Trophoblast cell (in vitro differentiated cells and primary cell): ENCODE results near the gene SNAP91.

ENCODE experiments used
- DNase-seq, 2 donors: peaks; one replicate each; pipeline ENCODE4 v3.0.0-alpha.2; 2016
- H2AFZ ChIP-seq: 2 replicates; pipeline ENCODE4 v1.6.1; 2013; ENCODE audit warnings: low read length, moderate library complexity, mild to moderate bottlenecking; ENCODE audit not compliant: insufficient read depth, poor library complexity
- H2AK5ac ChIP-seq: 2 replicates; pipeline ENCODE4 v1.6.1; 2013; ENCODE audit warnings: mild to moderate bottlenecking, low read length
- H2BK120ac ChIP-seq: 2 replicates; pipeline ENCODE4 v1.6.1; 2013; ENCODE audit warnings: low read length, mild to moderate bottlenecking, moderate library complexity; ENCODE audit not compliant: insufficient read depth, poor library complexity
- H2BK12ac ChIP-seq: 2 replicates; pipeline ENCODE4 v1.6.1; 2013; ENCODE audit warnings: mild to moderate bottlenecking, low read length, moderate library complexity
- H2BK5ac ChIP-seq: 2 replicates; pipeline ENCODE4 v1.6.1; 2013; ENCODE audit warnings: low read length, low read depth, moderate library complexity, mild to moderate bottlenecking; ENCODE audit not compliant: poor library complexity
- H3K14ac ChIP-seq: 2 replicates; pipeline ENCODE4 v1.6.1; 2013; ENCODE audit warnings: mild to moderate bottlenecking, low read length
- H3K18ac ChIP-seq: 2 replicates; pipeline ENCODE4 v1.6.1; 2013; ENCODE audit warnings: mild to moderate bottlenecking, low read length
- H3K23ac ChIP-seq: 2 replicates; pipeline ENCODE4 v1.6.1; 2013; ENCODE audit warnings: low read length
- H3K27ac ChIP-seq: 2 replicates; pipeline ENCODE4 v1.5.1; 2013; ENCODE audit warnings: low read depth, mild to moderate bottlenecking, inconsistent platforms, low read length, moderate library complexity
- H3K27me3 ChIP-seq: 2 replicates; pipeline ENCODE4 v1.6.1; 2013; ENCODE audit warnings: inconsistent platforms, mild to moderate bottlenecking, low read length, moderate library complexity; ENCODE audit not compliant: insufficient read depth
- H3K36me3 ChIP-seq, 2 experiments: 1 replicate in 1 of 2; 2 replicates in 1 of 2; pipeline ENCODE4 v1.6.1; 2013; ENCODE audit warnings: low read length in 2 of 2, mild to moderate bottlenecking in 2 of 2, moderate library complexity in 1 of 2; ENCODE audit not compliant: insufficient read depth in 2 of 2, control insufficient read depth in 1 of 2
- H3K4ac ChIP-seq: 2 replicates; pipeline ENCODE4 v1.6.1; 2013; ENCODE audit warnings: low read depth, mild to moderate bottlenecking, low read length, moderate library complexity
- H3K4me1 ChIP-seq, 2 experiments: 1 replicate in 1 of 2; 2 replicates in 1 of 2; pipeline ENCODE4 v1.6.1; 2013; ENCODE audit warnings: low read length in 2 of 2, mild to moderate bottlenecking in 2 of 2, moderate library complexity in 1 of 2; ENCODE audit not compliant: insufficient read depth in 2 of 2, control insufficient read depth in 1 of 2
- H3K4me2 ChIP-seq: 2 replicates; pipeline ENCODE4 v1.6.1; 2013; ENCODE audit warnings: inconsistent platforms, mild to moderate bottlenecking, low read length, moderate library complexity
- H3K4me3 ChIP-seq: 2 replicates; pipeline ENCODE4 v1.5.1; 2013; ENCODE audit warnings: mild to moderate bottlenecking, low read depth, low read length, inconsistent platforms
- H3K79me1 ChIP-seq: one replicate; pipeline ENCODE4 v1.6.1; 2013; ENCODE audit warnings: low read length
- H3K79me2 ChIP-seq: 2 replicates; pipeline ENCODE4 v1.6.1; 2013; ENCODE audit warnings: low read length, mild to moderate bottlenecking; ENCODE audit not compliant: control insufficient read depth, insufficient read depth, poor library complexity
- H3K9ac ChIP-seq: 2 replicates; pipeline ENCODE4 v1.6.1; 2013; ENCODE audit warnings: mild to moderate bottlenecking, low read length
- H3K9me3 ChIP-seq: 2 replicates; pipeline ENCODE4 v1.6.1; 2013; ENCODE audit warnings: low read depth, mild to moderate bottlenecking, control low read depth, inconsistent platforms, low read length; ENCODE audit not compliant: insufficient read depth
- H4K12ac ChIP-seq: 2 replicates; pipeline ENCODE4 v1.6.1; 2013; ENCODE audit warnings: low read depth, mild to moderate bottlenecking, low read length, moderate library complexity
- H4K8ac ChIP-seq: 2 replicates; pipeline ENCODE4 v1.6.1; 2013; ENCODE audit warnings: low read depth, mild to moderate bottlenecking, low read length, moderate library complexity
- H4K91ac ChIP-seq: one replicate; pipeline ENCODE4 v1.6.1; 2013; ENCODE audit warnings: low read depth, mild to moderate bottlenecking, low read length, moderate library complexity
- WGBS: extraction: QIAGEN DNeasy Blood & Tissue Kit; methylation state at CpG from one replicate; pipeline ENCODE4 v1.1.7; 2013; ENCODE audit warnings: missing lambda C conversion rate; ENCODE audit not compliant: insufficient read length, insufficient coverage; ENCODE audit errors: extremely low coverage; 5-methylcytosine and 5-hydroxymethylcytosine counted together

SNAP91 gene

GRCh38 chr6:83536034-83536646, 172.8 kb downstream of the SNAP91 start:
- H3K23ac ChIP-seq: no peak overlapping the region
- no peak overlapping the region for H2AK5ac ChIP-seq
- H3K27ac ChIP-seq: no peak overlapping the region
- no CpG with 5 or more reads among the region's 5 CpGs for WGBS
- no peak overlapping the region for H3K18ac ChIP-seq
- no peak overlapping the region for H2BK12ac ChIP-seq
- H3K9ac ChIP-seq: no peak overlapping the region
- H2BK120ac ChIP-seq: no peak overlapping the region
- no peak overlapping the region for H3K4me3 ChIP-seq
- no peaks in the 10 kb centered on the region for H3K79me1 ChIP-seq
- H2AFZ ChIP-seq: no peak overlapping the region
- no peaks in the 10 kb centered on the region for H3K79me2 ChIP-seq
- no peak overlapping the region for H4K12ac ChIP-seq
- H3K4me1 ChIP-seq: no peaks in the 10 kb centered on the region
- peak; percentile 59 to 87 for DNase-seq
- H3K9me3 ChIP-seq: no peaks in the 10 kb centered on the region
- no peak overlapping the region for H4K91ac ChIP-seq
- H2BK5ac ChIP-seq: no peak overlapping the region
- H4K8ac ChIP-seq: no peak overlapping the region
- H3K27me3 ChIP-seq: no peaks in the 10 kb centered on the region
- no peak overlapping the region for H3K14ac ChIP-seq
- no peaks in the 10 kb centered on the region for H3K36me3 ChIP-seq
- no peak overlapping the region for H3K4ac ChIP-seq
- H3K4me2 ChIP-seq: no peak overlapping the region

- H3K27ac ChIP-seq: no peak overlapping the region
- H3K9me3 ChIP-seq: no peaks in the 10 kb centered on the region
- no peaks in the 10 kb centered on the region for H3K36me3 ChIP-seq
- no peak overlapping the region for H3K18ac ChIP-seq
- H2BK12ac ChIP-seq: no peak overlapping the region
- H3K9ac ChIP-seq: no peak overlapping the region
- no peak overlapping the region for H4K91ac ChIP-seq
- H3K23ac ChIP-seq: no peak overlapping the region
- no peaks in the 10 kb centered on the region for H3K79me1 ChIP-seq
- no peaks in the 10 kb centered on the region for H3K4me1 ChIP-seq
- H2BK5ac ChIP-seq: no peak overlapping the region
- H3K79me2 ChIP-seq: no peaks in the 10 kb centered on the region
- H2AFZ ChIP-seq: no peak overlapping the region
- no peak for DNase-seq
- no peak overlapping the region for H2BK120ac ChIP-seq
- no peak overlapping the region for H3K14ac ChIP-seq
- no peaks in the 10 kb centered on the region for H3K27me3 ChIP-seq
- no peak overlapping the region for H3K4me2 ChIP-seq
- H2AK5ac ChIP-seq: no peak overlapping the region
- no peak overlapping the region for H3K4ac ChIP-seq
- H4K8ac ChIP-seq: no peak overlapping the region
- H4K12ac ChIP-seq: no peak overlapping the region
- no CpG with 5 or more reads among the region's 4 CpGs for WGBS
- H3K4me3 ChIP-seq: no peak overlapping the region
These were observed 190.0 kb downstream of the SNAP91 start for GRCh38 chr6:83518816-83519480.

- Histone ChIP-seq H3K27ac (no peak overlapping the region), H2AFZ (no peak overlapping the region), H3K36me3 (no peaks in the 10 kb centered on the region), H2BK5ac (no peak overlapping the region), H3K18ac (no peak overlapping the region), H3K27me3 (no peaks in the 10 kb centered on the region), H3K9ac (no peak overlapping the region), H3K79me1 (no peaks in the 10 kb centered on the region), H4K91ac (no peak overlapping the region), H3K9me3 (no peaks in the 10 kb centered on the region), H3K4me1 (no peaks in the 10 kb centered on the region), H3K23ac (peak overlapping the region; percentile 44), H3K4ac (no peak overlapping the region), H2AK5ac (no peak overlapping the region), H3K4me3 (no peak overlapping the region), H4K8ac (no peak overlapping the region), H2BK12ac (no peak overlapping the region), H4K12ac (no peak overlapping the region), H3K4me2 (no peak overlapping the region), H2BK120ac (no peak overlapping the region), H3K79me2 (no peaks in the 10 kb centered on the region), H3K14ac (no peak overlapping the region)
- no CpG with 5 or more reads among the region's 1 CpG for WGBS
- DNase-seq: no peak
These were observed 191.4 kb downstream of the SNAP91 start for GRCh38 chr6:83517500-83517899.

GRCh38 chr6:83514866-83515466, 193.9 kb downstream of the SNAP91 start:
- H3K18ac ChIP-seq: no peak overlapping the region
- no peak overlapping the region for H3K9ac ChIP-seq
- no peak overlapping the region for H3K23ac ChIP-seq
- H2BK120ac ChIP-seq: no peak overlapping the region
- no peak overlapping the region for H3K27ac ChIP-seq
- peak; percentile 29 to 86 for DNase-seq
- no peaks in the 10 kb centered on the region for H3K79me2 ChIP-seq
- no peak overlapping the region for H2BK12ac ChIP-seq
- H2AFZ ChIP-seq: no peak overlapping the region
- no peaks in the 10 kb centered on the region for H3K4me1 ChIP-seq
- no peak overlapping the region for H4K12ac ChIP-seq
- H4K8ac ChIP-seq: no peak overlapping the region
- H3K36me3 ChIP-seq: no peaks in the 10 kb centered on the region
- H2AK5ac ChIP-seq: no peak overlapping the region
- no peak overlapping the region for H3K4me3 ChIP-seq
- no peak overlapping the region for H2BK5ac ChIP-seq
- H3K9me3 ChIP-seq: no peaks in the 10 kb centered on the region
- no peak overlapping the region for H3K4me2 ChIP-seq
- no peaks in the 10 kb centered on the region for H3K79me1 ChIP-seq
- no CpG with 5 or more reads among the region's 4 CpGs for WGBS
- no peaks in the 10 kb centered on the region for H3K27me3 ChIP-seq
- no peak overlapping the region for H4K91ac ChIP-seq
- H3K4ac ChIP-seq: no peak overlapping the region
- H3K14ac ChIP-seq: no peak overlapping the region
